GM19395 (cell line): ENCODE measurements around the gene RAB4A.

Source experiments
- ATAC-seq: cut with Tn5 transposase; IDR thresholded peaks from one replicate; pipeline ENCODE4 v1.9.1; 2021; ENCODE audit warnings: mild to moderate bottlenecking, moderate library complexity; ENCODE audit not compliant: unreplicated experiment

RAB4A gene

GRCh38 chr1:229328598-229329362 is 57.9 kb downstream of the RAB4A start:
- no peak for ATAC-seq

DNA sequence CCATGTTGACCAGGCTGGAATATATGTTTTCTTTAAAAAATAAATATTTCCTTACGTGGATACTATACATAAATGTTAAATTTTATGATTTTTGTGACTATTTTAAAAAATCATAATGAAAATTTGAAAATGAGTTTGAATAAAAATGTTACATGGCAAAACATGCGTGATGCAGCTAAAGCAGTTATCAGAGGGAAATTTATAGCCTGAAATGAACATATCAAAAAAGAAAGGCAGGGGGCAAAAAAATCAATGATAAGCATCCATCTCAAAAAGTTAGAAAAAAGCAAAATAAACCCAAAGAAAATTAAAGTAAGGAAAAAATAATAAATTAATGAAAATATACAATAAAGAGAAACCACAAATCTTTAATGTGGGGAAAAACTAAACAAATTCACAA is 63.4 kb downstream of the RAB4A start:
- ATAC-seq = no peak

DNA sequence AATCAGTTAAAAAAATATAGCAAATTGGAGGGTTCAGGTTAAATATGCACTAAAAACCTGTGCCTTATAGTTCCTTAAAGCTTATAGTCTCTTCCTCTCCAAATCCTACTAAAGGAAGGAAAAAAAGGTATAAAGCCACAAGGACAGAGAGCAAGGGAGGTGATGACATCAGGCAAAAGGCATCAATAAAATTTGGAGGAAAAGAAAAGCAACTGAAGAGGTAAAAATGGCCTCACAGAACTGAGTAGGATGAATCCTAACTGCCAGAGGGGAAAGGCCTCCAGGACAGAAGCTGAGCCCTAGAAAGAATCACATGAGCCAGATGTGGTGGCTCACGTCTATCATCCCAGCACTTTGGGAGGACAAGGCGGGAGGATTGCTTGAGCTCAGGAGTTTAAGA is 63.8 kb downstream of the RAB4A start:
- ATAC-seq = no peak

- ATAC-seq = no peak
Observed at GRCh38 chr1:229336345-229336744, 65.4 kb downstream of the RAB4A start.

DNA sequence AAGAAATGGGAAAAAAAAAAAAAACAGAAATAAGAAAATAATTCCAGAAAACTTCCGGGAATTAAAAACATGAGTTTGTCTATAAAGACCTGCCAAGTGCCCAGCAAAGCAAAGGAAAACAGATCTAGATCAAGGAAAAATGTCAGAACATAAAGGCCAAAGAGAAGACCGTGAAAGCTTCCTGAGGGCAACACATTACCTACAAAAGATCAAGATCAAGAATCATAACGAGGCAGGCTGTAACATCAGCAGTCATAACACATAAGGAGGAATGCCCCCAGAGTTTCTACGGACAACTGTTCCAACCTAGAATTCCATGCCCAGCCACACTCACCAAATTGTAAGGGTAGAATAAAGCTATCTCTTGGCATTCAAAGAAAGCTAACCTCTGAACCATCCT is 68.2 kb downstream of the RAB4A start:
- no peak for ATAC-seq

GRCh38 chr1:229339520-229339919 is 68.6 kb downstream of the RAB4A start:
- ATAC-seq = no peak

DNA sequence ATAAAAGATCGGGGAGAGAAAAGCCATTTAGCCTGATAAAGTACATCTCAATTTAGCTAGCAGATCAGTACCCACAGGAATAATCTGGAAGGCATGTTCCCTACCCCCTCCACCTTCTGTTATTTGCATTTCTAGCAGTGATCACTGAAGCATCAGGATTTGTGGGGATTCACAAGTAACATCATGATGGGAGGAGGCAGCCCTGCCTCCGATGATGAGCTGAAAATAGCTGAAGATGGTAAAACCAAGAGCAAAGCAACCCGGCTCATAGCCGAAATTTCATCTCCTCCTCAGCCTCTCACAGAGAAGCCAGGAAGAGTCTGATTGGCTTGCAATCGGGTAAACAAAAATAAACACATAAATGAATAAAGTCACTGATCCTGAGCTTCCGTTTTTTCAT is 69.6 kb downstream of the RAB4A start:
- no peak for ATAC-seq

DNA sequence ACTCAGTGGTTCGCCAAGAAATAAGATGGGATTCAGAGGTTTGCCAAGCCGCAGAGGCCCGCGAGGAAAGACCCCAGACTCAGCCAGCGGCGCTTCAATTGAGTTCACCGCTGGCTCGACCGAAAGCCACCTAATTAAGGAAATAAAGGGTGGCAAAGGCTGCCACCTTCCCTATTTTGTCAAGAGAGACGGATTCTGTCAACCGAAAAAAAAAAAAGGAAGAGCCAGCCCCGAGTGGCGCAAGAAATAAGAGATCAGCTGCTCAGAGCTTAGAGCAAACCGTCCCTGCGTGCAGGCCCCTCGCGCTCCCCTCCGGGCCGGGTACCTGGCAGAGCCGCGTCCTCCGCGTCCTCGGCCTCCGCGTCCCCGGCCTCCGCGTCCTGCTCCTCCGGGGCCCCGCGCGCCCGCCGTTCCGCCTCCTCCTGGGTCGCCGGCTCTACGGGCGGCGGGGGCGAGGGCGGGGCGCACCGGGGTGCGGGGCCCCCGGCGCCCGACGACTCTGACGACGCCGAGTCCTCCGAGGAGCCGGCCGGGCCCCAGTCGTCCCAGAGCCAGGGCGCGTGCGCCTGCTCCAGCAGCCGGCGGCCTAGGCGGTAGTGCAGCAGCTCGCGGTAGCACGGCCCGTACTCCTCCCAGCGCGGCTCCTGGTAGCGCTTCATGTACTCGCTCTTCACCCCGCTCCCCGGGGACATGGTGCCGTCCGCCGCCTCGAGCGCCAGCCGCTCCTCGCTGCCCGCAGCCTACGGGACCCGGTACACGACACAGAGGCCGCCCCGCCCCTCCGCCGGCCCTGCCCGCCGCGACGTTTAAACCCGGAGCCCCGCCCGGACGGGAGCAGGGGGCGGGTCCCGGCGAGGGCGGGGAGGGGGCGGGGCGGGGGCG is 71.1 kb downstream of the RAB4A start:
- ATAC-seq = peak; percentile 63

DNA sequence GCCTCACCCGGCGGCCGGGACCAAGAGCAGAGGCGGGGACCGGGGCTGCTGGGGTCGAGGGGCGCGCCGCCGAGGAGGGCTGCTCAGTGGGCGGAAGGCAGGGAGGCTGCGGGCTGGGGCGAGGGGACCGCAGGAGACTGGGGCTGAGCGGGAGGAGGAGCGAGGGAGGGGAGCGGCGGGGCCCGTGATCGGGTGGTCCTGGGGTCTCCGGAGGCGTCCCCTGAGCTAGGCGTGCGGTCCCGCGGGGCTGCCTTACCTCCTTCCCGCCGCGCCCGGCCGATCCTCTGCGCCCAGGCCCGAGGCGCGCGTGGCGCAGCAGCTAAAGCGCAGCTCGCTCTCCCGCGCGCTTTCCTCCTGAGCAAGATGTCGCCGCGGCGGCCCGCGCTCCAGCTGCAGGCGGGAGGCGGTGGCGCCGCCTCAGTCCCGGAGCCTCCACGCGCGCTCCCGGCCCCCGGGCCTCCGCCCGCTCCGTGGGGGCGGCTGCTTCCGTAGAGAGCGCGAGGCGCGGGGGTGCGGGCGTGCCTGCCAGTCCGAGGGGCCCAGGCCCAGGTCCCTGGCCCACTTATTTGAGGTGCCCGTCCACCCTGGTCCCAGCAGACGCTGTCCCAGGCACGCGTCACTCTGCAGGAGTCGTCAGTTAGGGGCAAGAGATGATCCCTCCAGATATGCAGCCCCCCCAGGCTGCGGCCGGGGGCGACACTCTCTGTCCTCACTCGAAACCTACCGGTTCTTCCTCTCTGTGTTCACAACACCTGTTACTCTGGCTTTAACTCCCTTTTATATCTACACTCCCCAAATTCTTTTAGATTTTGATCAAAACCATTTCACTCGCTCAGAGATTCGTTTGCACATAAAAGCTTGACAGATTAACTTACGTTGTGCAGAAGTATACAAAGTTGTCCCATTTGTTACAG is 72.0 kb downstream of the RAB4A start, which contains the start of gene CCSAP:
TSS of gene CCSAP (minus strand) at position 392 of the 914 bp plus-strand sequence. CDS start 582 bp downstream, outside the sequence.
- peak; percentile 49 for ATAC-seq

GRCh38 chr1:229344139-229344538 is 73.2 kb downstream of the RAB4A start:
- no peak for ATAC-seq

DNA sequence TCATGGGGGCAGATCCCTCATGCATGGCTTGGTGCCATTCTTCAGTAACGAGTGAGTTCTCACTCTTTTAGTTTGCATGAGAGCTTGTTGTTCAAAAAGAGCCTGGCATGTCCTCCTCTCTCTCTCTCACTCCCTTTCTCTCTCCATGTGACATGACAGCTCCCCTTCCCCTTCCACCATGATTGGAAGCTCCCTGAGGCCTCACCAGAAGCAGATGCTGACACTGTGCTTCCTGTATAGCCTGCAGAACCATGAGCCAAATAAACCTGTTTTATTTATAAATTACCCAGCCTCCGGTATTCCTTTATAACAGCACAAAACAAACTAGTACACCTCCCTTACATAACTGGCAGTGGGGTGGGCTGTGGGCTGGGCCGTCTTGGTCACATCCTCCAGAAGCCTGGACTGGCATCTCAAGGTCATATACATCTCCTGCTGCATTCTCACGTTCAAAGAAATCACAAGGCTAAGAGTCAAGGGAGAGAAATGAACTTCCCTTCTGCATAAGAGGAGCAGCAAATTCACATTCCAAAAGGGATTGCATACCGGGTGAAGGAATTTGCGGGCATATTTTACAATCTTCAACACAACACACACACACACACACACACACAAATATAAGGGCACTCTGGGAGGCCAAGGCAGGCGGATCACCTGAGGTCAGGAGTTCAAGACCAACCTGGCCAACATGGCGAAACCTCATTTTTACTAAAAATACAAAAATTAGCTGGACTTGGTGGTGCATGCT is 74.2 kb downstream of the RAB4A start:
- no peak for ATAC-seq

DNA sequence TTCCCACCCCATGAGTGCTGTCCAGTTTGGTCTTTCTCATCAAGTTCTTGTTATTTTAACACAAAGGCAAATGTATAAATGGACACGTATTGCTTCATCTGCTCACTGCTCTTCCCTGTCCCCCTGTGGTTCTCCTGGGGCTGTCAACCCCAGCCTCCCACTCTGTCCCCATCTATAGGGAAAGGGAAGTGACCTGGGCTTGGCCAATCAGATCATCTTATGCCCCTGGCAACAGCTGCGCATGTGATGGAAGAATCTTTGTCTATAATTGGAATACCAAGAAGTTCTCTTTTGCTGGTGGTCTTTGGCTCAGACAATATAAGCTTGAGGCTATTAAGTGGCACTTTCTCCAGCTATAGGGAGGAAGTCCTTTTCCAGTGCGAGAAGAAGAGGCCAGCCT is 76.6 kb downstream of the RAB4A start:
- ATAC-seq = no peak

GRCh38 chr1:229349463-229350385 is 78.8 kb downstream of the RAB4A start:
- no peak for ATAC-seq

- no peak for ATAC-seq
Observed at GRCh38 chr1:229352975-229353374, 82.1 kb downstream of the RAB4A start.

GRCh38 chr1:229354226-229354625 is 83.3 kb downstream of the RAB4A start:
- no peak for ATAC-seq
